Astrocyte (in vitro differentiated cells and primary cell): ENCODE results near the gene PKHD1.

ENCODE experiments used
- EZH2 ChIP-seq: IDR thresholded peaks from 2 replicates; pipeline ENCODE4 v1.6.1; 2012; ENCODE audit warnings: mild to moderate bottlenecking, low read length, inconsistent platforms; ENCODE audit not compliant: insufficient read depth
- TF ChIP-seq, protein P1 (sequence below): IDR thresholded peaks from 2 replicates; pipeline ENCODE4 v1.5.1; 2011; ENCODE audit warnings: low read depth, mild to moderate bottlenecking, inconsistent platforms, low read length, moderate library complexity; ENCODE audit not compliant: insufficient read depth

DNA sequence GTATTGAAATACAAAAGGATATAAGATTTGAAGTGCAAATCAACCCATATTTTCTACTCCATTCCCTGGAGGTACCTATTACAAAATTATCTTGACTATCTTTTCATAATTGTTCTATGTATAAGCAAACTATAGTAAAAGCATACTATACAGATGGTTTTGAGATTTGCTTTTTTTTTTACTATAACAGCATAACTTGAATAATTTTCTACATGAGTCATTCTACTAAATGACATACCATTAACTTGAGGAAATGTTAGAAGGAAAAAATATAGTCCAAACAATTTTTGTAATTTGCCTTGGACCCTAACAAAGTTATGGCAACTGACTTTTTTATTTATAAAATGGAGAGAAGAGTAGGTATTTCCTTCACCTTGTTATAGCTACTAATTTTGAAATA is 472.7 kb downstream of the PKHD1 start:
- TF ChIP-seq, protein P1, sequence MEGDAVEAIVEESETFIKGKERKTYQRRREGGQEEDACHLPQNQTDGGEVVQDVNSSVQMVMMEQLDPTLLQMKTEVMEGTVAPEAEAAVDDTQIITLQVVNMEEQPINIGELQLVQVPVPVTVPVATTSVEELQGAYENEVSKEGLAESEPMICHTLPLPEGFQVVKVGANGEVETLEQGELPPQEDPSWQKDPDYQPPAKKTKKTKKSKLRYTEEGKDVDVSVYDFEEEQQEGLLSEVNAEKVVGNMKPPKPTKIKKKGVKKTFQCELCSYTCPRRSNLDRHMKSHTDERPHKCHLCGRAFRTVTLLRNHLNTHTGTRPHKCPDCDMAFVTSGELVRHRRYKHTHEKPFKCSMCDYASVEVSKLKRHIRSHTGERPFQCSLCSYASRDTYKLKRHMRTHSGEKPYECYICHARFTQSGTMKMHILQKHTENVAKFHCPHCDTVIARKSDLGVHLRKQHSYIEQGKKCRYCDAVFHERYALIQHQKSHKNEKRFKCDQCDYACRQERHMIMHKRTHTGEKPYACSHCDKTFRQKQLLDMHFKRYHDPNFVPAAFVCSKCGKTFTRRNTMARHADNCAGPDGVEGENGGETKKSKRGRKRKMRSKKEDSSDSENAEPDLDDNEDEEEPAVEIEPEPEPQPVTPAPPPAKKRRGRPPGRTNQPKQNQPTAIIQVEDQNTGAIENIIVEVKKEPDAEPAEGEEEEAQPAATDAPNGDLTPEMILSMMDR = no peak
- no peak for TF ChIP-seq EZH2
